Thoracic aorta endothelial cell (primary cell): ENCODE results near the gene UNC5C. TPM values are rescaled to one million over a fixed set of nuclear protein-coding genes. Genes with fewer than 3 reads are reported as not detected.

Experiments used
- total RNA-seq: library from RNA; depleted of rRNA; stranded (reverse); fragments of >200 nt; gene quantifications from 2 replicates; pipeline ENCODE4 v1.2.3, GENCODE V29; 2012

Gene UNC5C
- under 0.01 and 0.13 TPM in 2 replicates for total RNA-seq

DNA sequence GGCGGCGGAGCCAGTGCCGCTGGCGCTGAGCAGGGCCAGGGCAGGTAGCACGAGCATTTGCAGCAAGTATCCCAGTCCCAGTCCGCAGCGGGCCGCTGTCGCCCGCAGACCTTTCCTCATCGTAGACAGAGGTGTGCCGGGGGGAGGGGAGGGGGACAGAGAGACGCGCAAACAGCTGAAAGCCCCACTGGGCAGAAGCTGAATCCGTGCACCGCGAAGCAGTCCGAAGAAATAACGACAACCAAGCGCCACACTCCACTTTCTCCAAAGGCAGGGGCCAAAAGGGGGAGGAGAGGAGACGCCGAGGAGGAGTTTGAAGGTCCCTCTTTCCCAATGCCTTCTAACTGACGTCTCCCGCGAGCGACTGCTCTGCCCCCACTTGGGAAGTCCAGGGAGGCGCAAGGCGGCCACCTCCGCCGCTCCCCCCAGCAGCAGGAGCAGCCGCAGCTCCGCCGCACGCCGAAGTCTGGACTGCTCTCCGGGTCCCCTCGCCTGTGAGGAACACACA lies at the start of gene UNC5C:
TSS of gene UNC5C (minus strand) at position 236 of the 508 bp plus-strand sequence.

